Breast epithelium (tissue), 4 donors: Measurements from ENCODE around the gene WFDC5. TPM values are rescaled to one million over a fixed set of nuclear protein-coding genes. Genes with fewer than 3 reads are reported as not detected.

ENCODE experiments used
- DNase-seq, 2 donors: peaks; one replicate each; pipeline ENCODE4 v3.0.0-alpha.2; 2019; ENCODE audit warnings: low spot score in 2 of 2
- H3K27ac ChIP-seq, 2 donors: fragments of 200-600 bp; sonication (generic) in 1 of 2; one replicate each; pipeline ENCODE4 v1.5.1; 2016 to 2019; ENCODE audit warnings: mild to moderate bottlenecking in 1 of 2
- H3K27me3 ChIP-seq, 2 donors: fragments of 200-600 bp; sonication (generic) in 1 of 2; one replicate each; pipeline versions ENCODE4 v1.5.1 to v1.6.0; 2017 to 2019; ENCODE audit warnings: control low read depth in 1 of 2, mild to moderate bottlenecking in 1 of 2
- H3K36me3 ChIP-seq: fragments of 200-600 bp; one replicate; pipeline ENCODE4 v1.5.1; 2019
- H3K4me1 ChIP-seq, 2 donors: fragments of 200-600 bp; sonication (generic); one replicate each; pipeline ENCODE4 v1.5.1; 2016 to 2019; ENCODE audit warnings: control low read depth in 1 of 2
- H3K4me3 ChIP-seq, 3 donors: fragments of 200-600 bp; sonication (generic); 1 replicate in 2 of 3; 2 replicates in 1 of 3; pipeline ENCODE4 v1.5.1; 2016 to 2019; ENCODE audit warnings: mild to moderate bottlenecking in 3 of 3, moderate library complexity in 2 of 3
- H3K9me3 ChIP-seq, 2 donors: fragments of 200-600 bp; sonication (generic) in 1 of 2; one replicate each; pipeline ENCODE4 v1.5.1; 2016 to 2019; ENCODE audit warnings: control low read depth in 1 of 2
- CTCF ChIP-seq, 3 donors: fragments of 450-650 bp; IDR thresholded peaks; one replicate each; pipeline ENCODE4 v1.5.1; 2016 to 2017; ENCODE audit warnings: antibody characterized with exemption in 3 of 3, mild to moderate bottlenecking in 3 of 3, moderate library complexity in 3 of 3
- POLR2A ChIP-seq: fragments of 450-650 bp; IDR thresholded peaks from one replicate; pipeline ENCODE4 v1.6.1; 2016; ENCODE audit warnings: antibody characterized with exemption, mild to moderate bottlenecking, moderate library complexity
- POLR2AphosphoS5 ChIP-seq, 3 donors: sonication (generic); formaldehyde crosslinking; IDR thresholded peaks; one replicate each; pipeline ENCODE4 v1.6.1; 2017; ENCODE audit warnings: antibody characterized with exemption in 3 of 3
- intact Hi-C: fragments of 100-400 bp; cut with DNase I; formaldehyde crosslinking; loops from one replicate; pipeline ENCODE4 v1.15.1; 2023; ENCODE audit warnings: low total_unique reads
- total RNA-seq, 3 donors: library from RNA; depleted of rRNA; stranded (reverse); fragments of >200 nt; gene quantifications; one replicate each; pipeline ENCODE4 v1.1.0, GENCODE V29; 2016

The WFDC5 gene
- total RNA-seq, 3 donors from 2014 or later, result not detected

- Histone ChIP-seq H3K27me3 (no peaks in the 10 kb centered on the region), H3K4me1 (no peaks in the 10 kb centered on the region), H3K4me3 (no peak overlapping the region), H3K36me3 (no peaks in the 10 kb centered on the region), H3K27ac (no peak overlapping the region), H3K9me3 (no peaks in the 10 kb centered on the region)
- DNase-seq, result no peak
- intact Hi-C loops, result no loop called here
- TF ChIP-seq CTCF (IDR thresholded peaks at IDR 0.05) (no peak), POLR2AphosphoS5 (IDR thresholded peaks at IDR 0.05) (no peak), POLR2A (no peak)
Measured at GRCh38 chr20:45061244-45061643, 53.7 kb downstream of the WFDC5 start.

GRCh38 chr20:45060294-45060693 is 54.7 kb downstream of the WFDC5 start:
- no peaks in the 10 kb centered on the region for H3K36me3 ChIP-seq
- TF ChIP-seq POLR2A (no peak), CTCF (IDR thresholded peaks at IDR 0.05) (no peak), POLR2AphosphoS5 (IDR thresholded peaks at IDR 0.05) (no peak)
- no peaks in the 10 kb centered on the region for H3K27me3 ChIP-seq
- intact Hi-C loops, result no loop called here
- no peak for DNase-seq
- no peak overlapping the region for H3K27ac ChIP-seq
- H3K9me3 ChIP-seq, result no peaks in the 10 kb centered on the region
- H3K4me1 ChIP-seq, result no peaks in the 10 kb centered on the region
- no peak overlapping the region for H3K4me3 ChIP-seq

Other genes starting within 250 kb of the WFDC5 start
- gene YWHAB, start 229.5 kb downstream of the WFDC5 start, total RNA-seq, result 100 to 1,000 TPM; 125 to 155 (median 139) TPM
- 10 to 100 TPM in 2 of 3 donors, 1 to 10 TPM in 1; 6.9 to 55.3 (median 28.8) TPM for gene PABPC1L, start 205.1 kb downstream of the WFDC5 start, total RNA-seq
- gene TOMM34, start 154.8 kb downstream of the WFDC5 start, total RNA-seq, result 10 to 100 TPM; 14.6 to 21.0 (median 20.3) TPM
- gene STK4, start 148.7 kb downstream of the WFDC5 start, total RNA-seq, result 10 to 100 TPM; 33.1 to 35.3 (median 34.7) TPM
- under 1 TPM in 1 of 3 donors, not detected in 2; 0.44 TPM for gene KCNS1, start 14.0 kb downstream of the WFDC5 start, total RNA-seq
- gene WFDC12, start 9.3 kb upstream of the WFDC5 start, total RNA-seq, result not detected
- 1 to 10 TPM in 1 of 3 donors, under 1 TPM in 1, not detected in 1; 0.88 to 5.9 TPM for gene PI3, start 59.7 kb upstream of the WFDC5 start, total RNA-seq
- 1 to 10 TPM in 1 of 3 donors, not detected in 2; 1.8 TPM for gene SEMG1, start 91.9 kb upstream of the WFDC5 start, total RNA-seq
- under 1 TPM in 1 of 3 donors, not detected in 2; 0.16 TPM for gene SEMG2, start 106.2 kb upstream of the WFDC5 start, total RNA-seq
- 100 to 1,000 TPM in 2 of 3 donors, 10 to 100 TPM in 1; 30.6 to 310 (median 248) TPM for gene SLPI, start 139.4 kb upstream of the WFDC5 start, total RNA-seq
- not detected for gene RBPJL, start 191.7 kb upstream of the WFDC5 start, total RNA-seq
- 1 to 10 TPM in 1 of 3 donors, under 1 TPM in 1, not detected in 1; 0.33 to 1.6 TPM for gene MATN4, start 193.1 kb upstream of the WFDC5 start, total RNA-seq
- gene SDC4, start 233.2 kb upstream of the WFDC5 start, total RNA-seq, result 100 to 1,000 TPM in 2 of 3 donors, 10 to 100 TPM in 1; 29.4 to 337 (median 121) TPM
- 10 to 100 TPM; 30.8 to 56.3 (median 47.3) TPM for gene SYS1, start 248.0 kb upstream of the WFDC5 start, total RNA-seq